Choroid plexus epithelial cell (primary cell): ENCODE measurements around the gene RAB24.

Source experiments
- DNase-seq: peaks from one replicate; pipeline ENCODE4 v3.0.0-alpha.2; 2010; ENCODE audit warnings: low read depth
- H3K4me3 ChIP-seq: 2 replicates; pipeline ENCODE4 v1.5.1; 2011; ENCODE audit warnings: low read depth, mild to moderate bottlenecking, control low read depth, low read length, moderate library complexity
- CTCF ChIP-seq: conservative IDR thresholded peaks from 2 replicates; pipeline ENCODE4 v1.5.1; 2011; ENCODE audit warnings: low read depth, mild to moderate bottlenecking, control low read depth, inconsistent platforms, low read length, moderate library complexity

The RAB24 gene

GRCh38 chr5:177303121-177303924, at the start of gene RAB24, which contains the start of gene PRELID1:
RAB24 (minus strand) TSS chr5:177303719; CDS start chr5:177303288, 431 bp downstream.
PRELID1 (plus strand) TSS chr5:177303799; CDS start chr5:177303986, 187 bp downstream.
- DNase-seq, result peak; percentile 79
- no peak for TF ChIP-seq CTCF
- peak within 1 kb of the TSS; percentile 95 for H3K4me3 ChIP-seq

- no peak for TF ChIP-seq CTCF
- no peak overlapping the region for H3K4me3 ChIP-seq
- no peak for DNase-seq
Measured at GRCh38 chr5:177353093-177353492, 49.6 kb upstream of the RAB24 start.

GRCh38 chr5:177351392-177352329, 48.1 kb upstream of the RAB24 start, which contains the start of gene LMAN2:
LMAN2 (minus strand) TSS chr5:177351668; CDS start chr5:177351647, 21 bp downstream.
- no peak for TF ChIP-seq CTCF
- H3K4me3 ChIP-seq, result peak within 1 kb of the TSS; percentile 96
- peak; percentile 98 for DNase-seq

- peak overlapping the region; percentile 96 for H3K4me3 ChIP-seq
- TF ChIP-seq CTCF, result no peak
- no peak for DNase-seq
Measured at GRCh38 chr5:177350776-177351391, 47.4 kb upstream of the RAB24 start.

GRCh38 chr5:177349762-177350161, 46.2 kb upstream of the RAB24 start:
- H3K4me3 ChIP-seq, result no peak overlapping the region
- no peak for TF ChIP-seq CTCF
- DNase-seq, result no peak

- no peak overlapping the region for H3K4me3 ChIP-seq
- DNase-seq, result no peak
- no peak for TF ChIP-seq CTCF
Measured at GRCh38 chr5:177349362-177349647, 45.8 kb upstream of the RAB24 start.
